Activated T-helper 1 cell treated with Interleukin-2 at 50 U/mL for 16 hours (primary cell): Measurements from ENCODE around the gene PYGB.

Source experiments
- DNase-seq: peaks from one replicate; pipeline ENCODE4 v3.0.0-alpha.2; 2020; ENCODE audit warnings: low read depth

PYGB gene

GRCh38 chr20:25283221-25283951 lies 35.5 kb downstream of the PYGB start:
- DNase-seq = no peak

- DNase-seq = no peak
These were observed 36.3 kb downstream of the PYGB start for GRCh38 chr20:25284131-25284601.

DNA sequence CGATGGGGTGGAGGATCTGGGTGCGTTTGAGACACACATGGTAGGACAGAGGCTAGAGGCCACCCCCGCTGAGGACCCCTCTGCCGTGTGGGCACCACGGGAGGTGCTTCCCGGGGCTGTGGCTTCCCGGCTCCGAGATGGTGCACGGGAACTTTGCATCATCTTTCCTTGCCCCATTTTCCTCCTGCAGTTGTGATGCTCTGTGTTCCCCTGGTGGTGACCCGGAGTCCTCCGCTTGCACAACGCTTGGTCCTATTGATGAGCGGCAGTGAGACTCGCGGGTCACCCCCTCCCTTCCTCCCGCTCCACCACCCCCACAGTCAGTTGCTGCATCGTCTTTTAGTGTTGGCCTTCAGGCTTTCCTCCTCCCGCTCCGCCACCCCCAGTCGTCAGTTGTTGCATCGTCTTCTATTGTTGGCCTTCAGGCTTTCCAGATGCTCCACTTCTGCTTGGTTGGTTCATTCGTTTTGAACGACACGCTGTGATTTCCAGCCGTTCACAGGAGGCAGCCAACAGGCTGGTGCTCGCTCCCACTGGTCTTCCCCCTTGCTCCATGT lies 37.3 kb downstream of the PYGB start:
- DNase-seq = no peak

- DNase-seq = no peak
These were observed 38.2 kb downstream of the PYGB start for GRCh38 chr20:25285856-25286798.

- DNase-seq = no peak
These were observed 39.0 kb downstream of the PYGB start for GRCh38 chr20:25286917-25287316.

- DNase-seq = no peak
These were observed 39.9 kb downstream of the PYGB start for GRCh38 chr20:25287631-25288290.

DNA sequence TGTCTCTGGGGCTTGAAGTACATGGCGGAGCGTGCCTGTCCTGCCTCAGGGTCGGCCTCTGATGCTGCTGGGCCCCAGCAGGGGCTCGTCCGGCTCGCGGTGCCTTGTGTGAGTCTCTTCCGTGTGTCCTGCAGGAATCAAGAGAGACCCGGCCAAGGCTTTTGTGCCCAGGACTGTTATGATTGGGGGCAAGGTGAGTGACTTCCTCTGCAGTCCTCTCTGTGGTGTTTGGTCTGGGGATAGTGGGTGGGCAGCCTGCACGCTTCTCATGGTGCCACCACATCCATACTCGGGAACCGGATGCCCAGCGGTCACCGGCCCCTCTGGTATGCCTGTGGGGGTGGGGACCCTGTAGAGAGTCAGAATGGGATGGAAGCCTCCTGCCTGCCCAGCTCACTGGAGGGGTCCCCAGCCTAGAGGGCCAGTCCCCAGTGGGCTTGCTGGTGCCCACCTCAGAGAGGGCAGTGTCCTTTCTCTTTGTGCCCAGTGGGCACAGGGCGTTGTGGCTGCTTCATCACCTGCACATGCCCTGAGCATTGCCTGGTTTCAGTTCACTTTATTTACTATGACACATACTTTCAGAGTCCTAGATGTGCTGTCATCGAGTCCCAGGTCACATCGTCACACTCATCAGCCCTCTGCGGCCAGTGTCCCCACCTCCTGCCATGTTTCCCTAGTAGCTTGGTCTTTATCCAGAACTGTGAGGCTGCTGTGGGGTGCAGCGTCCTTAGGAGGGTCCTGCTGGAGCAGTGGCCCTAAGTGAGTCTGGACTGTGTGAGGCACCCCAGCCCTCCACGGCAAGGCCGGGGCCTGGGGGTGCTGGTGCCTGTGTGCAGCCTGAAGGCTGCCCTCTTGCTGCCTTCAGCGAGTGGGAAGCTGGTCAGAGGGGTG lies 40.7 kb downstream of the PYGB start:
- DNase-seq = no peak

DNA sequence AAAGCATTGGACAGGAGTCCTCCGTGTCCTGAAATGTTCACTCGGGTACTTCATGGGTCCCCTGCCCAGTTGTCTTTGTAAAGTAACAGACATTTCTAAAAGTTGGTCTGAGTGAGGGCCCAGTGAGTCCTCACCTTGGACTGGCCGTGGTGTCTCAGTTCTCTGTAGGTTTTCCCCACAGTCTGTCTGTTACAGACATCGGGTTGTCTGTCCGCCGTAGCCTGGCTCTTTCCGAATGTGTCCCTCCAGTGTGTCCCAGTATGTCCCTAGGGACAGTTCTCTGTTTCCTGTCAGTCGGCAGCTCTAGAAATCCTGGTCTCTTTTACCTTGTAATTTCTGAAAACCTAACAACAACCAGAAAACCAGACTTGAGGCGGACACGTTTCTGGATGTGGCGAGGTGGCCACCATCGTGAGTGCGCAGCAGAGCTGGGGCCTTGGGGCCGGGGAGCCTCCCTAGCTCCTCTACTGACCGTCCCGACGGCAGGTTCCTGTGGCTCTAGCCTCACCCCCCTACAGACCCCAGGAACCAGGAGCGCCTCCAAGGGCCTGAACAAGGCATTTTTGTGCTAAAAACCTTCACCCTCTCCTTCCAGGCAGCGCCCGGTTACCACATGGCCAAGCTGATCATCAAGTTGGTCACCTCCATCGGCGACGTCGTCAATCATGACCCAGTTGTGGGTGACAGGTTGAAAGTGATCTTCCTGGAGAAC lies 42.2 kb downstream of the PYGB start:
- no peak for DNase-seq

DNA sequence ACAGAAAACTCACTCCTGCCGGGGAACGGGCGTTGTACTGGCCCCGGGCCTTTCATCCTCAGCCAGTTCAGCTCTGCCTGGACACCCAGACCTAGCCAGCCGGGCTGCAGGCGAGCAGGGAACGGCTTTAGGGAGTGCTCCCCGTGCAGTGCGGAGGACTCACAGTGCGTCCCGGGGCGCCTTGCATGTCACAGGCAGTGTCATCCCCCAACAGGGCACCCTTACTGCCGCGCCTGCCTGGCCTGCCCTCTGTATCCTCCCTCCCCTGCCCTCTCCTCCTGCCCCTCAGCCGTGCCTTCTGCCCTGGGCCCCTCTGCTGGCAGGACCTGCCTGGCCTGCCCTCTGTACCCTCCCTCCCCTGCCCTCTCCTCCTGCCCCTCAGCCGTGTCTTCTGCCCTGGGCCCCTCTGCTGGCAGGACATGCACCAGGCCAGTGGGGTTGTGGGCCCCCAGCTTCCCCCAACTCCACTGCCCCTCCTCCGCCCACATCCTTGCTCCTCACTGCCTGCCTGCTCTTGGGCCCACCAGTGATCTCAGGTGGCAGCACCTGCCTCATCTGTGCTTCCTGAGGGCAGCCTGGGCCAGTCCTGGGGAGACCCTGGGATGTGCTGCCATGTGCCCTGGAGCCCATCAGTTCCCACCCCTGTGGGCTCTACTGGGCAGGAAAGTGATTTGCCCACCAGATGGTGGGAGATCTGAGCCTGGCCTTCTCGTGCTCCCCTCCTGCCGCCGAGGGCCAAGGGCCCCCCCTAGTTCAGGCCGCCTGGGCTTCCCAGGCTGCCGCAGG lies 43.0 kb downstream of the PYGB start:
- no peak for DNase-seq

DNA sequence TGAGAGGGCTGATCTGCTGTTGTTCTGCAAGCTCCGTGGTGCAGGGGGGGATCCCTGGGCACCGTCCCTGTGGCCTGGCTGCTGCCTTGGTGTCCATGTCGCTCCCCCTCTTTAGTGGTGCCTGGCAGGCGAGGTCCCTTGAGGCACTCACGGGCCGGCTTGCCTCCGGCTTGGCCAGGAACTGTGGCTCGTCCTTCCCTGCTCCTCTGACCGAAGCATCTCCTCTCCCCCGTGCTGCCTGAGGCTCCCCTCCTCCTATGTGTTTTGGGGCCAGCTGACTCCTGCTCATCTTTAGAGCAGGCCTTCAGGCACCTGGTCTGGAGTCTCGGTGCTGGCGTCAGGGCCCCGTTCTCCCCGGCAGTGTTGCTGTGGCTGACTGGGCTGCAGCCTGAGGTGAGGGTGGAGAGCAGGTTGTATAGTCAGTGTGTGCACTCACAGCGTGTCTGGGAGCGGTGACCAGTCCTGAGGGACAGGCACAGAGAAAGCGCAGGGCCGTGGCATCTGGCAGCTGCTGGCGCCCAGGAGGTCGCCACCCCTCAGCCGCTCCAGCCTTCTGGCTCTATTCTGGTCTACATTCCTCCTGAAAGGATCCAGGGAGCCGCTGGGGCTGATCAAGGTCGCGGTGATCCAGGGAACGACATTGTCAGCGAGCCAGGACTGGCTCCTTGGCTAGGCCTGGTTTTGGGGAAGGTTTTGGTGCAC lies 43.7 kb downstream of the PYGB start:
- no peak for DNase-seq

DNA sequence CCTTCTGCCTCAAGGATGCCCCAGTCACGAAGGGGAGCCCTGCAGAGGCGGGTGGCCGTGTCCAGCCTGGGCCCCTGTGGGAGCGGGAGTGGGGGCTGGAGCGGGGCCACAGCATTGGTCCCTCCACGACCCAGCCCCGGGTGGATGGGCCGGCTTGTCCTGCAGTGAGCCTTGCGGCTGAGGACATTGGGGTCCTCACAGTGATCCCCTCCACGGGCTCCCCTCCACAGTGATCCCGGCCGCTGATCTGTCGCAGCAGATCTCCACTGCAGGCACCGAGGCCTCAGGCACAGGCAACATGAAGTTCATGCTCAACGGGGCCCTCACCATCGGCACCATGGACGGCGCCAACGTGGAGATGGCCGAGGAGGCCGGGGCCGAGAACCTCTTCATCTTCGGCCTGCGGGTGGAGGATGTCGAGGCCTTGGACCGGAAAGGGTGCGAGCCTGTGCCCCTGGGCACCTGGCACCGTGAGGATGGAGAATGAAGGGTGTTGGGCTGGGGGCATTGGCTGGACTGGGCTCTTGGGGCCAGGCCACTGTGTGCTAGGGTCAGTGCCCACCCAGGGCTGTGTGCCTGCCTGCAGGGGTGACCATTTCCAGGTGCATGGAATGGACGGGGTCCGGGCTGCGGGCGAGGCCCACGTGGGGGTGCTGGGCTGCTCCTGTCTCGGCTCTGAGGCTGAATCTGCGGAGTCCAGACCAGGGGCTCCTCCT lies 44.4 kb downstream of the PYGB start:
- no peak for DNase-seq

DNA sequence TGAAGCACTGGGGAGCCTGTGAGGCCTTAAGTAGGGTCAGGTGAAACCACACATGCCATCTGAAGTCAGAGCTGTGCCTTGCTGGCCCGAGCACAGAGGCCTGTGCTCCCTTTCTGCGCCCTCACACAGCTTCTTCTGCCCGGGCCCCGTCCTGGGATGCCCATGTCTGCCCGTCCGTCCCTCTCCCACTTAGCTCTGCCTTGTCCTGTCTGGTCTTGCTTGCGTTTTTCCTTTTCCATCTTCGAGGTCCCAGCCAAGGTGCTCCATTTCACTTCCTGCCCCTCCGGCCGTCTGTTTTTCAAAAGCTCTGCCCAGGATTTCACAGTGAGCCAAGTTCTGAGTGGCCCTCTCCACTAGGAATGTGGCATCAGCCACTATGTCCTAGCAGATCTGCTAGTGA lies 45.6 kb downstream of the PYGB start:
- no peak for DNase-seq

GRCh38 chr20:25293910-25294458 lies 46.1 kb downstream of the PYGB start:
- DNase-seq = no peak

DNA sequence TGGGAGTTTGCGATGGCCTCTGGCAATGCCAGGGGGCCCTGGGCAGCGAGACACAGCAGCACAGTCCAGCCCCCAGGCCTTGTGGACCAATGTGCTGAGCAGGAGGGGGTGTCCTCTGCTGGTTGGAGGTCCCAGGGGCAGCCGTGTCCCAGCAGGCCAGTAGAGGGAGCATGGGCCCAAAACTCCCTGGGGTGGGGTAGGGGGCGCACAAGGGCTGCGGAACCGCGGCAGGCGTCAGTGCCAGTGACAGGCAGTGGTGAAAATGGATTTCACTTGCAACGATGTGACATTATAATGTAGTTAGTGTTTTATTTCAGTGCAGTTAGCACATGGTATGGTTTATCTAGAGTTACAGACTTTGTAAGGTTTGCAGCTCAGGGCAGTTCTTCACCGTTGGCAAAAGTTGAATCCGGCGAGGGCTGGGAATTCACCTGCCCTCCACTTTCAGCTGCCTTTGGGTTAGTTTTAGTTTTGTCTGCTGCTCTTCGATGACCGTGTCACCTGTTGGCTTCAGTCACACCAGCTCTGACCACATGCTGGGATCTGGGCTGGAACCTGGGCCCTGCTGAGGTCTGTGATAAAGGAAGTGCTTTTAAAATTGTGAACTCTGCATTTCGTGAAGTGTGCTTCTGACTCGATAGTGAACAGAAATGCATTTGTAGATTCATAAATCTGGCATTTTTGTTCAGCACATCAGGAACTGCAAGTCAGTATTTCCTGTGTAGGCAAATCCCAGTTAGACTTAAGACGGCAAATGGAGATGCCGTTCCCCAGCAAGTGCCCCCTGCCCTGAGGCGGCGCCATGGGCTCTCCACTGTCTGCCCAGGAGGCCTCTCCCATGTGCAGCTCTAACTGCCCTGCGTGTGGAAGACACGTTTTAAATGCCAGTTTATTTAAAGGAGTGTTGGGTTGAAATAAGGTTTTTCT lies 46.8 kb downstream of the PYGB start:
- peak; percentile 44 for DNase-seq

GRCh38 chr20:25295386-25296093 lies 47.7 kb downstream of the PYGB start:
- DNase-seq = no peak
